Vagina (tissue), 2 donors: ENCODE data around the gene SDCCAG8. TPM values are rescaled to one million over a fixed set of nuclear protein-coding genes. Genes with fewer than 3 reads are reported as not detected.

Experiments
- DNase-seq, 2 donors: peaks; one replicate each; pipeline ENCODE4 v3.0.0-alpha.2; 2017; ENCODE audit errors: extremely low spot score in 2 of 2
- H3K27ac ChIP-seq: fragments of 200-600 bp; sonication (generic); one replicate; pipeline ENCODE4 v1.5.1; 2019
- H3K27me3 ChIP-seq: fragments of 200-600 bp; sonication (generic); one replicate; pipeline ENCODE4 v1.5.1; 2019
- H3K36me3 ChIP-seq, 2 donors: fragments of 200-600 bp; sonication (generic); one replicate each; pipeline ENCODE4 v1.5.1; 2017 to 2019
- H3K4me1 ChIP-seq: fragments of 200-600 bp; sonication (generic); one replicate; pipeline ENCODE4 v1.5.1; 2019
- H3K4me3 ChIP-seq, 2 donors: fragments of 200-600 bp; sonication (generic); 1 replicate in 1 of 2; 2 replicates in 1 of 2; pipeline ENCODE4 v1.5.1; 2016 to 2019
- H3K9me3 ChIP-seq: fragments of 200-600 bp; sonication (generic); one replicate; pipeline ENCODE4 v1.5.1; 2019
- POLR2A ChIP-seq, 2 donors: fragments of 450-650 bp; IDR thresholded peaks; one replicate each; pipeline ENCODE4 v1.6.1; 2017; ENCODE audit warnings: antibody characterized with exemption in 2 of 2, mild to moderate bottlenecking in 2 of 2, moderate library complexity in 2 of 2
- POLR2AphosphoS5 ChIP-seq, 2 donors: sonication (generic); formaldehyde crosslinking; IDR thresholded peaks; one replicate each; pipeline ENCODE4 v1.9.0; 2017; ENCODE audit warnings: antibody characterized with exemption in 2 of 2, mild to moderate bottlenecking in 2 of 2, low read depth in 1 of 2; ENCODE audit not compliant: insufficient read depth in 1 of 2
- intact Hi-C: fragments of 100-400 bp; cut with DNase I; formaldehyde crosslinking; loops from one replicate; pipeline ENCODE4 v1.15.1; 2023
- total RNA-seq: library from RNA; depleted of rRNA; stranded (reverse); fragments of >200 nt; gene quantifications from one replicate; pipeline ENCODE4 v1.2.3, GENCODE V29; 2016
- TF ChIP-seq, protein P1 (sequence below), 3 experiments: fragments of 450-650 bp in 2 of 3; fragments of 200-600 bp in 1 of 3; sonication (generic) in 1 of 3; IDR thresholded peaks; one replicate each; pipeline ENCODE4 v1.5.1; 2017 to 2019; ENCODE audit warnings: antibody characterized with exemption in 3 of 3, mild to moderate bottlenecking in 2 of 3, moderate library complexity in 2 of 3

SDCCAG8 gene
- total RNA-seq, 1 donor from 2014 or later, result 31.2 TPM

DNA sequence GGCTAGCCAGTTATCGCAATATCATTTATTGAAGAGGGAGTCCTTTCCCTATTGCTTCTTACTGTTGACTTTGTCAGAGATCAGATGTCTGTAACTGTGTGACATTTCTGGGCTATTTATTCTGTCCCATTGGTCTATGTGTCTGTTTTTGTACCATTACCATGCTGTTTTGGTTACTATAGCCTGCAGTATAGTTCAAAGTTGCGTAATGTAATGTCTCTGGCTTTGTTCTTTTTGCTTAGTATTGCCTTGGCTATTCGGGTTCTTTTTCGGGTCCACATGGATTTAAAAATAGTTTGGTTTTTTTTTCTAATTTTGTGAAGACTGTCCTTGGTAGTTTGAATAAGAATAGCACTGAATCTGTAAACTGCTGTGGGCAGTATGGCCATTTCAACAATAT, 273.7 kb downstream of the SDCCAG8 start:
- TF ChIP-seq POLR2AphosphoS5 (IDR thresholded peaks at IDR 0.05; ENCODE audit: insufficient read depth in 1 of 2, low read depth in 1 of 2) (no peak), POLR2A (IDR thresholded peaks at IDR 0.05) (no peak)
- TF ChIP-seq, protein P1, sequence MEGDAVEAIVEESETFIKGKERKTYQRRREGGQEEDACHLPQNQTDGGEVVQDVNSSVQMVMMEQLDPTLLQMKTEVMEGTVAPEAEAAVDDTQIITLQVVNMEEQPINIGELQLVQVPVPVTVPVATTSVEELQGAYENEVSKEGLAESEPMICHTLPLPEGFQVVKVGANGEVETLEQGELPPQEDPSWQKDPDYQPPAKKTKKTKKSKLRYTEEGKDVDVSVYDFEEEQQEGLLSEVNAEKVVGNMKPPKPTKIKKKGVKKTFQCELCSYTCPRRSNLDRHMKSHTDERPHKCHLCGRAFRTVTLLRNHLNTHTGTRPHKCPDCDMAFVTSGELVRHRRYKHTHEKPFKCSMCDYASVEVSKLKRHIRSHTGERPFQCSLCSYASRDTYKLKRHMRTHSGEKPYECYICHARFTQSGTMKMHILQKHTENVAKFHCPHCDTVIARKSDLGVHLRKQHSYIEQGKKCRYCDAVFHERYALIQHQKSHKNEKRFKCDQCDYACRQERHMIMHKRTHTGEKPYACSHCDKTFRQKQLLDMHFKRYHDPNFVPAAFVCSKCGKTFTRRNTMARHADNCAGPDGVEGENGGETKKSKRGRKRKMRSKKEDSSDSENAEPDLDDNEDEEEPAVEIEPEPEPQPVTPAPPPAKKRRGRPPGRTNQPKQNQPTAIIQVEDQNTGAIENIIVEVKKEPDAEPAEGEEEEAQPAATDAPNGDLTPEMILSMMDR (IDR thresholded peaks at IDR 0.05), result no peak
- H3K4me1 ChIP-seq, result no peaks in the 10 kb centered on the region
- H3K36me3 ChIP-seq, result no peaks in the 10 kb centered on the region
- H3K27me3 ChIP-seq, result no peaks in the 10 kb centered on the region
- intact Hi-C loops, result no loop called here
- H3K4me3 ChIP-seq, result no peak overlapping the region
- no peaks in the 10 kb centered on the region for H3K9me3 ChIP-seq
- DNase-seq, result no peak
- H3K27ac ChIP-seq, result no peak overlapping the region

DNA sequence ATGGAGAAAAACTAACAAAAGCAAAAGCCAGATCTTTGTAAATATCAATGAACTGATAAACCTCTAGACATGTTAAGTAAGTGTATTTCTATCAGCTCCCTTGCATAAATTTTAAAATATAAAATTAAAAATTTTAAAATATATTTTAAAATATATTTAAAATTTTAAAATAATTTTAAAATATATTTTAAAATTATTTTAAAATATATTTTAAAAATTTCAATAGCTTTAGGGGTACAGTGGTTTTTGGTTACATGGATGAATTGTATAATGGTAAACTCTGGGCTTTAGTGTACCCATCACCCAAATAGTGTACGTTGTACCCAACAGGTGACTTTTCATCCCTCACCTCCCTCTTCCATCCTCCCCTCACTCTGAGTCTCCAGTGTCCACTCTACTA, 279.2 kb downstream of the SDCCAG8 start:
- H3K27ac ChIP-seq, result no peak overlapping the region
- no peak overlapping the region for H3K4me3 ChIP-seq
- intact Hi-C loops, result no loop called here
- H3K9me3 ChIP-seq, result no peaks in the 10 kb centered on the region
- H3K36me3 ChIP-seq, result no peaks in the 10 kb centered on the region
- H3K4me1 ChIP-seq, result no peaks in the 10 kb centered on the region
- H3K27me3 ChIP-seq, result no peaks in the 10 kb centered on the region
- no peak for DNase-seq
- TF ChIP-seq POLR2A (IDR thresholded peaks at IDR 0.05), result no peak

- DNase-seq, result no peak
- intact Hi-C loops, result no loop called here
- Histone ChIP-seq H3K4me3 (no peak overlapping the region), H3K27me3 (no peaks in the 10 kb centered on the region), H3K27ac (no peak overlapping the region), H3K9me3 (no peaks in the 10 kb centered on the region), H3K4me1 (no peaks in the 10 kb centered on the region), H3K36me3 (peaks cover 0 to 5% of the 10 kb centered on the region in 2 donors)
- TF ChIP-seq POLR2A (IDR thresholded peaks at IDR 0.05), result no peak
- TF ChIP-seq POLR2AphosphoS5 (IDR thresholded peaks at IDR 0.05; ENCODE audit: insufficient read depth in 1 of 2, low read depth in 1 of 2), result no peak
- TF ChIP-seq, protein P1 (IDR thresholded peaks at IDR 0.05), result no peak
Observed at GRCh38 chr1:243539636-243540035, 283.8 kb downstream of the SDCCAG8 start.

DNA sequence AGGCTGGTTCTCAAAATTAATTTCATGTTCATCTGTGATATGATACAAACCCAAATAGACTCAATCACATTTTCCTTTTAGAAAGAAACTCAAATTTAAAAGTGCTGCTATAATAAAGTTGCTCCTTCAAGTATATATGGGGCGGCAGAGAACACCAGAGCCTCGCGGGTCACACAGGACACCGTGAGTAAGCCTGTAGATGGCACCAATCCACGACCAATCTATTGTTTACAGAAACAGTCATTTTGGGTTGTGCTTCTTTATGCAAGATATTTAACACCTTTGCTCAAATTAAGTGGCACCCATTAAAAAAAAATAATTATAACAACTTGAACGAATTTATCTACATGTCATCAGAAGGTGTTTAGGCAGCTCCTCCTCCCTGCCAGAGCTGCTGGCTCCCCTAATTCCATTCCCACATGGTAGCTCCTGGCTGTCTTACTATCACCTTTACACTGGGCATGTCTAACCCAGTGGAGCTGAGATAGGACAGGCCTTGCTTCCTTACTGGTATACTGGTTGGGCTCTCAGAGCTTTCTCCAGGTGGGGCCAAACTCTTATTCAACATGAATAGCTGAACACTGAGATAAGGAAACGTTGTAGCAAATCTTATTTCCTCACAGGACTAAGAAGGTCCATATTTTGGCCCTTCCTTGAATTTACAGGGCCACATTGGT, 287.0 kb downstream of the SDCCAG8 start:
- intact Hi-C loops, result no loop called here
- TF ChIP-seq, protein P1 (IDR thresholded peaks at IDR 0.05), result no peak
- TF ChIP-seq POLR2AphosphoS5 (IDR thresholded peaks at IDR 0.05; ENCODE audit: insufficient read depth in 1 of 2, low read depth in 1 of 2), result no peak
- H3K27ac ChIP-seq, result no peak overlapping the region

DNA sequence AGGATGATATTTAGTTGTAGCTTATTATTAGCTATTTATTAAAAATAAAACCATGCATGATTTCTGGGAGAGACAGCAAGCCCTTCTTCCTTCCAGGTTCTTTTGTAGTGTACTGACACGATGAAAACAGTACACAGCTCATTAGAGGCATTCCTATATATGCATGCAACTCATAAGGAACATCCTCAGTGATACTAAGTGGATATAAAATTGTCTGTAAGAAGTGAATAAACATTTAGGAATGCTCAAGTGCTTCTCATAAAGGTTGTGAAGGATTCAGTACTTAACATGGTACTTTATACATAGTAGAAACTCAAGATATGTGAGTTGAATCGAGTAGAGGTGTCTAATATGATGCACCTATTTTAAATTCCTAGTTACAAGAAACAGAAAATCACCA, 287.7 kb downstream of the SDCCAG8 start:
- Histone ChIP-seq H3K36me3 (peaks cover 0 to 12% of the 10 kb centered on the region in 2 donors), H3K27me3 (no peaks in the 10 kb centered on the region), H3K4me3 (no peak overlapping the region), H3K4me1 (no peaks in the 10 kb centered on the region), H3K9me3 (no peaks in the 10 kb centered on the region), H3K27ac (no peak overlapping the region)
- no peak for DNase-seq
- TF ChIP-seq, protein P1 (IDR thresholded peaks at IDR 0.05), result no peak
- TF ChIP-seq POLR2A (IDR thresholded peaks at IDR 0.05) (no peak), POLR2AphosphoS5 (IDR thresholded peaks at IDR 0.05; ENCODE audit: insufficient read depth in 1 of 2, low read depth in 1 of 2) (no peak)
- intact Hi-C loops, result no loop called here

More for the DNA sequence above, 287.0 kb downstream of the SDCCAG8 start:
- H3K9me3 ChIP-seq, result no peaks in the 10 kb centered on the region
- H3K4me1 ChIP-seq, result no peaks in the 10 kb centered on the region
- H3K27me3 ChIP-seq, result no peaks in the 10 kb centered on the region
- no peak overlapping the region for H3K4me3 ChIP-seq
- no peak for DNase-seq
- peaks cover 0 to 11% of the 10 kb centered on the region in 2 donors for H3K36me3 ChIP-seq
